ENCODE results near the gene BIRC6. TPM values are rescaled to one million over a fixed set of nuclear protein-coding genes. Genes with fewer than 3 reads are reported as not detected.
A peak's percentile ranks its signal among the peaks of the same experiment; 100 is the strongest.

Gene BIRC6
- total RNA-seq, 1 experiment from 2014 or later: 88.3 TPM

DNA sequence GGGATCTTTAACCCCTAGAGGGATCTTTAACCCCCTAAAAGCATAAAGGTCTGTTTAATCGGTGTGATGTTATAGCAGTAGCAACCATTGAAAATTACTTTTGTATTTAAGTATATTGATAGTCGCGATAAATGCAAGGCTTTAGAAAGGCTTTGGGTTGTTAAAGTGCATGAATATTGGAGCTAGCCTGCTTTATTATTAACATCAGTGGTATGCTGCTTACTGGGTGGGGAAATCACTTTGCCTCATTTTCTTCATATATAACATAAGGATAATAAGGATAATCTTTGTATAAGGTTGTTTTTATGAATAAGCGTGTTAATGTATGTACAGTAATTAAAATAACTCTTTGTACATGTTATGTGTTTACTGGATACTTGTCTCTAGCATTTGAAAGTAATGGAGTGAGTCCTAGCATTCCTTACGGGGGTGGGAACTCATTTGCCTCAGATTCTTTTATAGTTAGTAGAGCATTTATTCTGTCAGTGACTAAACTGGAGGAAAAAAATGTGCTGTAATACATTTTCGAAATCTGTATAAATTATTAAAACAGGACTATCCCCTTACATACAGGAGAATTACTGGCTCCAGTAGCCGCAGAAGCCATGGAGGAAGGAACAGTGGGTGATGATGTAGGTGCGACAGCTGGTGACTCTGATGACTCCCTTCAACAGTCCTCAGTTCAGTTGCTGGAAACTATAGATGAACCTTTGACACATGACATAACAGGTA, 122.2 kb downstream of the BIRC6 start:
- in situ Hi-C loops (cut with HindIII; ENCODE audit: low pct_unique_long_range_greater_than_20kb, low sequenced_read_pairs): no loop called here
- DNase-seq (ENCODE audit: low read depth, low spot score): no peak

DNA sequence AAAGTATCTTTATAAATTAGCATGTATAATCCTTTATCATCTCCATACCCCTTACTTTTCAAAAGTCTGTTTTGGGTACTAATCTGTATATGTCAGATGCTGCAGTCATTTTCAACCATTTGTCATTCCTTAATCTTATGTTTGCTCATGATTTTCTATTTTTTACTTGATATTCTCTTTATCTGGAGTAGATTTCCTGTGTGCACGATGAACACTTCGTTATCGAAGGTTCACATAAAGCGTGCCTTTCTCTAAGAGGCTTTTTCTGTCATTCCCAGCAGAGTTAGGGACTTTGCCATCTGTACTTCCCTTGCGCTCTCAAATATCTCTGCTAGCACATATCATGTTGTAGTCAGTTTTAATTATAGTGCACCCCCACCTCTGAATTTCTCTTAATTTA, 123.2 kb downstream of the BIRC6 start:
- DNase-seq (ENCODE audit: low read depth, low spot score): no peak
- in situ Hi-C loops (cut with HindIII; ENCODE audit: low pct_unique_long_range_greater_than_20kb, low sequenced_read_pairs): no loop called here

- in situ Hi-C loops (cut with HindIII; ENCODE audit: low pct_unique_long_range_greater_than_20kb, low sequenced_read_pairs): no loop called here
- DNase-seq (ENCODE audit: low read depth, low spot score): no peak
These were observed 125.6 kb downstream of the BIRC6 start for GRCh38 chr2:32482471-32482870.

GRCh38 chr2:32484937-32485336, 128.1 kb downstream of the BIRC6 start:
- peak; percentile 15 for DNase-seq (ENCODE audit: low read depth, low spot score)
- in situ Hi-C loops (cut with HindIII; ENCODE audit: low pct_unique_long_range_greater_than_20kb, low sequenced_read_pairs): no loop called here

- in situ Hi-C loops (cut with HindIII; ENCODE audit: low pct_unique_long_range_greater_than_20kb, low sequenced_read_pairs): no loop called here
- DNase-seq (ENCODE audit: low read depth, low spot score): no peak
These were observed 128.6 kb downstream of the BIRC6 start for GRCh38 chr2:32485399-32485798.

DNA sequence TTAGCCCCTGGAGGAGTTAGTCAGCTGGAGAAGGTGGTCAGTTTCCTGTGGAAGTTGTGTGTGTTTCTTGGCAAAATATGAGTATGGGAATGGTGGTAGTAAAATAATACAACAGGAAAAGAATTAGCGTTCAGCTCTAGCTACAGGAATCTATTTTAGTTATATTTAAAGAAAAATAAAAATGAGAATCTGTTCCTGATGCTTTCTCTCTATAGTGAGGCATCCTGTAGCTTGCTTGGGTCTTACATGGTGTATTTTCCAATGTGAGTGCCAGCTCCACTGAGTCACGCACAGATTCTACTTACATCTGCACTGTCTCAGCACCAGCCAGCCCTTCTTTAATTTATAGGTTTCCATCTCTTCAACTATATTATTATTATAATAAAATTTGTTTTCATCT, 132.2 kb downstream of the BIRC6 start:
- in situ Hi-C loops (cut with HindIII; ENCODE audit: low pct_unique_long_range_greater_than_20kb, low sequenced_read_pairs): no loop called here
- no peak for DNase-seq (ENCODE audit: low read depth, low spot score)

DNA sequence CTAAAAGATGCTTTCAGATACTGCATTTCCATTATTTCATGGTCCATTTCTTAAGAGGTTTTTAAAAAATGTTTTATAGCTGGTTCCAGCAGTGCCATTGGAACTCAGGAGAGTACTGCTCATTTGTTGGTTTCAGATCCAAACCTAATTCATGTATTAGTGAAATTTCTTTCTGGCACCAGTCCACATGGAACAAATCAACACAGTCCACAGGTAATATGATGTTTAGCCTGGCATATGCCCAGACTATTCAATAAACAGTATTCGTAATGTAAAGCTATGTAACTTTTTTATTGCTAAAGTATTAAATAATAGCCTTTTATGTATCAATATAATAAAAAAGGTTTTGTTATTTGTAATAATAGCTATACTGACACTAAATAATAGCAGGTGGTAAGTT, 134.5 kb downstream of the BIRC6 start:
- in situ Hi-C loops (cut with HindIII; ENCODE audit: low pct_unique_long_range_greater_than_20kb, low sequenced_read_pairs): no loop called here
- no peak for DNase-seq (ENCODE audit: low read depth, low spot score)

DNA sequence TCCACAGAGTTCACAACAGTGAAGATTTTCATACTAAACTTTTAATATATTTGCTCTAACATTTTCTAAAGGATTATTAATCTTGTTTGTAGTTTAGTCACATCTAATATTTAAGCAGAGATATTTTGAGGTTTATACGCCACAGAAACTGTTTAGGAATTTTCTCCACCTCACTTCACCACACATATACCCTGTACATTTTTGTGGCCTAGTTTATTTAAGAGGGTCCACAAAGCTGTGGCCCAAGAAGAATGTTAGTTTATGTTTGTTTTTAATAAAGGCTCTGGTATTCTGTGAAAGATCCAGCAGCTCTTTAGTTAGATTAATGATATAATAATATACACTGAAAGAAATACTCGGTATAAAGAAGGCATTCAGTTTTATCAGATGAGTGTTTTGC, 138.3 kb downstream of the BIRC6 start:
- in situ Hi-C loops (cut with HindIII; ENCODE audit: low pct_unique_long_range_greater_than_20kb, low sequenced_read_pairs): no loop called here
- no peak for DNase-seq (ENCODE audit: low read depth, low spot score)

GRCh38 chr2:32496662-32497061, 139.8 kb downstream of the BIRC6 start:
- in situ Hi-C loops (cut with HindIII; ENCODE audit: low pct_unique_long_range_greater_than_20kb, low sequenced_read_pairs): no loop called here
- DNase-seq (ENCODE audit: low read depth, low spot score): no peak

GRCh38 chr2:32498306-32498705, 141.5 kb downstream of the BIRC6 start:
- DNase-seq (ENCODE audit: low read depth, low spot score): no peak
- in situ Hi-C loops (cut with HindIII; ENCODE audit: low pct_unique_long_range_greater_than_20kb, low sequenced_read_pairs): no loop called here

GRCh38 chr2:32502941-32503340, 146.1 kb downstream of the BIRC6 start:
- in situ Hi-C loops (cut with HindIII; ENCODE audit: low pct_unique_long_range_greater_than_20kb, low sequenced_read_pairs): no loop called here
- DNase-seq (ENCODE audit: low read depth, low spot score): no peak

DNA sequence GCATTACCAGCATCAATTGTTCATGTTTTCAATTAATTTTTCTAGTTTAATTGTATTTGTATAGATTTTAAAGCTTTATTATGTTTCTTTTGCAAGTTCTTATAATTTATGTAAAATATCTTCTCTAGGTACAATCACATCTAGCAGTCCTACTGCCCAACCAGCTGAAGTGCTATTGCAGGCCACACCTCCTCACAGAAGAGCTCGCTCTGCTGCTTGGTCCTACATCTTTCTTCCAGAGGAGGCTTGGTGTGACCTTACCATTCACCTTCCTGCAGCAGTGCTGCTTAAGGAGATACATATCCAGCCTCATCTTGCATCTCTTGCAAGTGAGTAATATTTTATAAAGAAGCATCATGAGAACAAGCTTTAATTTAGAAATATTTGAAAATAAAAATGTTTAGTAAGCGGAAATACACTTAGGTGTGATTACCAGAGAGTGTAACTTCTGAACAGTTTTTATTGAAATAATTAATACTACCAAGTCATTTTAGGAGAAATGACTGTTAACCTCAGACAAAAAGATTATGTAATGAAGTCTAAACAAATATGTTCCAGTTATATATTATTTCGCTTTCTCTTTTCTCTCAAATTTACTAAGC, 148.2 kb downstream of the BIRC6 start:
- in situ Hi-C loops (cut with HindIII; ENCODE audit: low pct_unique_long_range_greater_than_20kb, low sequenced_read_pairs): no loop called here
- DNase-seq (ENCODE audit: low read depth, low spot score): no peak

GRCh38 chr2:32506446-32506845, 149.6 kb downstream of the BIRC6 start:
- in situ Hi-C loops (cut with HindIII; ENCODE audit: low pct_unique_long_range_greater_than_20kb, low sequenced_read_pairs): no loop called here
- DNase-seq (ENCODE audit: low read depth, low spot score): no peak

GRCh38 chr2:32514946-32515345, 158.1 kb downstream of the BIRC6 start:
- DNase-seq (ENCODE audit: low read depth, low spot score): no peak
- in situ Hi-C loops (cut with HindIII; ENCODE audit: low pct_unique_long_range_greater_than_20kb, low sequenced_read_pairs): no loop called here

GRCh38 chr2:32516567-32516966, 159.7 kb downstream of the BIRC6 start:
- in situ Hi-C loops (cut with HindIII; ENCODE audit: low pct_unique_long_range_greater_than_20kb, low sequenced_read_pairs): no loop called here
- no peak for DNase-seq (ENCODE audit: low read depth, low spot score)

DNA sequence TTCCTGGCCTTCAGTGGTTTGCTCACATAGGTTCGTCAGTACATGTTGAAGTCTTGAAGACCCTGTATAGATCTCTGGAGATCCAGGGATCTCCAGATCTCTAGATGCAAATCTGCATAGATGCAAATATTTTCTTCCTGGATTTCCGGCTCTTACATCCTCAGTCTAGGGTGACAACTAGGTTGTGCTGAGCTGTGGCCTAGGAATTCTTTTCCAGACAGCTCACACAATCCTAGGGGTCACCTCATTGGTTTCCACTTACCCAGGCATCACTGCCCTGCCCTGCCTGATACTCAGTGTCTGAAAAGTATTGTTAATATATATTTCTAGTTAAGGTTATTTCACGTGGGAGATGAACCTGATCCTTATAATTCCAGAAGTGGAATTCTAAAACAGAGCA, 165.9 kb downstream of the BIRC6 start:
- in situ Hi-C loops (cut with HindIII; ENCODE audit: low pct_unique_long_range_greater_than_20kb, low sequenced_read_pairs): no loop called here
- DNase-seq (ENCODE audit: low read depth, low spot score): no peak

- DNase-seq (ENCODE audit: low read depth, low spot score): no peak
- in situ Hi-C loops (cut with HindIII; ENCODE audit: low pct_unique_long_range_greater_than_20kb, low sequenced_read_pairs): no loop called here
These were observed 166.9 kb downstream of the BIRC6 start for GRCh38 chr2:32523686-32524085.

- DNase-seq (ENCODE audit: low read depth, low spot score): no peak
These were observed 175.5 kb downstream of the BIRC6 start for GRCh38 chr2:32532341-32532740.

DNA sequence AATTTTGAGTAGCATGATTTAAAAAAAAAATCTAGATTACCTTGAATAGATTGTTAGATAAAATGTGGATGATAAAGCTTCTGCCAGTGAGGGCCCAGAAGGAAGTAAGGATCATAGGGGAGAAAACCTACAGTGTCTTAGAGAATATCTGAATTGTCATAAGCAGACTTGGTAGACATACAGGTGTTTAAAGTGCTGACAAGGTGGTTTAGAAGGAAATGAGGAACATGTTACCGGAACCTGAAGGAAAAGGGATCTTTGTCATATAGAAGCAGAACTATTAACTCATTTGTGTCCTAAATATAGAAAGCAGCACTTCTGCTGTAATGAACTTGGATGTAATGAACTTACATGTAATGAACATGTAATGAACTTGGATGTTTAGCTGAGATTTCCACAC, 176.1 kb downstream of the BIRC6 start:
- in situ Hi-C loops (cut with HindIII; ENCODE audit: low pct_unique_long_range_greater_than_20kb, low sequenced_read_pairs): no loop called here
- no peak for DNase-seq (ENCODE audit: low read depth, low spot score)

More at GRCh38 chr2:32532341-32532740, 175.5 kb downstream of the BIRC6 start:
- in situ Hi-C loops (cut with HindIII; ENCODE audit: low pct_unique_long_range_greater_than_20kb, low sequenced_read_pairs): no loop called here

Data from SK-MEL-5 (cell line).